Panc1 (cell line): ENCODE results near the gene STRIP1. TPM values are rescaled to one million over a fixed set of nuclear protein-coding genes. Genes with fewer than 3 reads are reported as not detected.

Experiments
- ATAC-seq: fragments of 200-7000 bp; cut with Tn5 transposase; 2 replicates; pipeline ENCODE4 v1.9.1; 2020; ENCODE audit warnings: mild to moderate bottlenecking, moderate library complexity
- BruUV-seq: library from RNA; stranded (reverse); fragments of 400-500 nt; replicated peaks from 2 replicates; lab custom pipeline; 2021; lab: Mats Ljungman, UMichigan
- CTCF ChIA-PET: fragments of 300-600 bp; sonication (Branson Sonifier 250); formaldehyde crosslinking; loops from one replicate; lab custom pipeline; 2022; ENCODE audit warnings: antibody characterized with exemption; lab: Charles Lee
- POLR2A ChIA-PET: fragments of 300-600 bp; sonication (Branson Sonifier 250); formaldehyde crosslinking; loops from one replicate; lab custom pipeline; 2022; ENCODE audit warnings: antibody characterized with exemption; lab: Charles Lee
- DNase-seq: peaks from one replicate; pipeline ENCODE4 v3.0.0-alpha.2; 2010; ENCODE audit warnings: low read depth, low spot score
- H3K27ac ChIP-seq: 2 replicates; pipeline ENCODE4 v1.5.1; 2011; ENCODE audit warnings: mild to moderate bottlenecking, low read length, inconsistent platforms
- H3K27me3 ChIP-seq: fragments of 200-500 bp; sonication (Bioruptor generic); 2 replicates; pipeline ENCODE4 v1.6.0; 2014; ENCODE audit warnings: low read length, inconsistent platforms; ENCODE audit not compliant: control insufficient read depth, insufficient read depth
- H3K36me3 ChIP-seq: fragments of 200-500 bp; sonication (Bioruptor generic); 2 replicates; pipeline ENCODE4 v1.5.1; 2014; ENCODE audit warnings: inconsistent platforms, mild to moderate bottlenecking, low read length, moderate library complexity; ENCODE audit not compliant: control insufficient read depth, insufficient read depth
- H3K4me1 ChIP-seq: 2 replicates; pipeline ENCODE4 v1.5.1; 2011; ENCODE audit warnings: inconsistent platforms, mild to moderate bottlenecking, low read length, moderate library complexity; ENCODE audit not compliant: control insufficient read depth, insufficient read depth
- H3K4me3 ChIP-seq, 2 experiments: 2 replicates each; pipeline ENCODE4 v1.5.1; 2011 to 2012; ENCODE audit warnings: low read depth in 2 of 2, low read length in 2 of 2, mild to moderate bottlenecking in 2 of 2, inconsistent platforms in 1 of 2, moderate library complexity in 1 of 2
- H3K9me3 ChIP-seq: fragments of 200-500 bp; sonication (Bioruptor generic); 2 replicates; pipeline ENCODE4 v1.5.1; 2014; ENCODE audit warnings: low read depth, mild to moderate bottlenecking, inconsistent platforms, low read length, moderate library complexity; ENCODE audit not compliant: control insufficient read depth, insufficient read depth
- CTCF ChIP-seq: fragments of 450-650 bp; IDR thresholded peaks from 2 replicates; pipeline ENCODE4 v1.5.1; 2017; ENCODE audit warnings: mild to moderate bottlenecking
- POLR2AphosphoS5 ChIP-seq: IDR thresholded peaks from 2 replicates; pipeline ENCODE4 v1.6.1; 2012; ENCODE audit warnings: mild to moderate bottlenecking, low read depth, low read length, moderate library complexity
- REST ChIP-seq, 2 experiments: IDR thresholded peaks; 2 replicates each; pipeline ENCODE4 v1.6.1; 2011 to 2012; ENCODE audit warnings: low read depth in 2 of 2, control low read depth in 1 of 2, low read length in 1 of 2, mild to moderate bottlenecking in 1 of 2, moderate library complexity in 1 of 2; ENCODE audit not compliant: insufficient read depth in 1 of 2
- SIN3A ChIP-seq: IDR thresholded peaks from 2 replicates; pipeline ENCODE4 v1.6.1; 2012; ENCODE audit warnings: low read depth, mild to moderate bottlenecking, low read length, moderate library complexity, borderline replicate concordance; ENCODE audit not compliant: insufficient read depth
- TCF7L2 ChIP-seq: IDR thresholded peaks from 2 replicates; pipeline ENCODE4 v1.6.1; 2011; ENCODE audit warnings: mild to moderate bottlenecking, low read depth, low read length, inconsistent platforms
- in situ Hi-C: cut with HindIII; loops from 2 replicates; pipeline ENCODE4 v1.10.0; 2016; ENCODE audit warnings: low sequenced_read_pairs, low pct_unique_long_range_greater_than_20kb
- intact Hi-C: fragments of 100-400 bp; cut with micrococcal nuclease; formaldehyde crosslinking; loops from one replicate; pipeline ENCODE4 v1.10.0; 2022; ENCODE audit not compliant: unreplicated experiment
- total RNA-seq: library from RNA; stranded (reverse); gene quantifications from one replicate; pipeline ENCODE4 v1.2.1, GENCODE V29; 2021; ENCODE audit not compliant: unreplicated experiment

STRIP1 gene
- total RNA-seq, 1 experiment from 2014 or later: 26.1 TPM

- POLR2A ChIA-PET: interaction anchor here (0.5 kb wide), 1 partner anchor 12 kb away, joined by 7 read pairs; no protein-coding TSS in a partner anchor
- H3K9me3 ChIP-seq: no peaks in the 10 kb centered on the region
- in situ Hi-C loops: no loop called here
- no peak overlapping the region for H3K27ac ChIP-seq
- TF ChIP-seq SIN3A (no peak), POLR2AphosphoS5 (no peak), CTCF (no peak), TCF7L2 (no peak), REST (IDR thresholded peaks at IDR 0.05; ENCODE audit: insufficient read depth in 1 of 2, low read depth in 2 of 2, low read length in 1 of 2) (no peak)
- intact Hi-C loops: loop anchor here (2.0 kb wide), 1 partner anchor 51 kb away; no protein-coding TSS in a partner anchor
- no peaks in the 10 kb centered on the region for H3K27me3 ChIP-seq
- BruUV-seq: no TSS peak
- no peaks in the 10 kb centered on the region for H3K4me1 ChIP-seq
- peaks cover 8% of the 10 kb centered on the region for H3K36me3 ChIP-seq
- ATAC-seq (no peak), DNase-seq (no peak)
- CTCF ChIA-PET: no interaction called here
- H3K4me3 ChIP-seq: no peak overlapping the region
Measured at GRCh38 chr1:110049801-110050601, 15.6 kb downstream of the STRIP1 start.

GRCh38 chr1:110050602-110051261, 16.3 kb downstream of the STRIP1 start:
- POLR2A ChIA-PET: interaction anchor here (0.5 kb wide), 1 partner anchor 11 kb away, joined by 7 read pairs; no protein-coding TSS in a partner anchor
- TF ChIP-seq REST (IDR thresholded peaks at IDR 0.05; ENCODE audit: insufficient read depth in 1 of 2, low read depth in 2 of 2, low read length in 1 of 2) (no peak), CTCF (no peak), SIN3A (no peak), TCF7L2 (no peak), POLR2AphosphoS5 (no peak)
- Histone ChIP-seq H3K27ac (no peak overlapping the region), H3K27me3 (no peaks in the 10 kb centered on the region), H3K9me3 (no peaks in the 10 kb centered on the region), H3K4me3 (no peak overlapping the region), H3K4me1 (no peaks in the 10 kb centered on the region), H3K36me3 (peaks cover 8% of the 10 kb centered on the region)
- CTCF ChIA-PET: no interaction called here
- BruUV-seq: no TSS peak
- intact Hi-C loops: loop anchor here (2.0 kb wide), 1 partner anchor 50 kb away; no protein-coding TSS in a partner anchor
- DNase-seq (no peak), ATAC-seq (no peak)
- in situ Hi-C loops: no loop called here
